Pons (tissue), 1 donor: ENCODE measurements around the gene BMAL1.
"Not testable (repeated sequence)": the region's sequence is repeated elsewhere in the genome, so short reads cannot be mapped to it uniquely, and the experiment has no call there.

Source experiments
- DNase-seq: peaks from one replicate; pipeline ENCODE4 v3.0.0-alpha.2; 2016; ENCODE audit warnings: low spot score

BMAL1 gene

DNA sequence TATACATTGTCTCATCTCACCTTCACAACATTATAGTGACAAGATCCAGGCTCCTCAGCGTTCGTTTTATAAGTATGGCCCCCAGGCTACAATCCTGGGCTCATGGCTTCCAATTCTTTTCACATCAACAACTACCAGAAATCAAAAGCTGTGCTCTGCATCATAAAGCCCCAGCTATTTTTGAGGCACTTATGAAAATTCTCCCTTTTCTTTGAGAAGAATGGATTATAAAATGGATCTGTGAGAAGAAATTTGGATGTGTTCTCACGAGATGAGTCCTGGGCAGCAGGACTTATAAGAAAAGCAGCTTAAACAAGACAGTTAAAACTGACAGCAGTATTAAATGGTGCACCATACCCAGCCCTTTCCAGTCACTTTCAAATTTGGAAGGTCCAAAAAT is 105.2 kb downstream of the BMAL1 start:
- no peak for DNase-seq

DNA sequence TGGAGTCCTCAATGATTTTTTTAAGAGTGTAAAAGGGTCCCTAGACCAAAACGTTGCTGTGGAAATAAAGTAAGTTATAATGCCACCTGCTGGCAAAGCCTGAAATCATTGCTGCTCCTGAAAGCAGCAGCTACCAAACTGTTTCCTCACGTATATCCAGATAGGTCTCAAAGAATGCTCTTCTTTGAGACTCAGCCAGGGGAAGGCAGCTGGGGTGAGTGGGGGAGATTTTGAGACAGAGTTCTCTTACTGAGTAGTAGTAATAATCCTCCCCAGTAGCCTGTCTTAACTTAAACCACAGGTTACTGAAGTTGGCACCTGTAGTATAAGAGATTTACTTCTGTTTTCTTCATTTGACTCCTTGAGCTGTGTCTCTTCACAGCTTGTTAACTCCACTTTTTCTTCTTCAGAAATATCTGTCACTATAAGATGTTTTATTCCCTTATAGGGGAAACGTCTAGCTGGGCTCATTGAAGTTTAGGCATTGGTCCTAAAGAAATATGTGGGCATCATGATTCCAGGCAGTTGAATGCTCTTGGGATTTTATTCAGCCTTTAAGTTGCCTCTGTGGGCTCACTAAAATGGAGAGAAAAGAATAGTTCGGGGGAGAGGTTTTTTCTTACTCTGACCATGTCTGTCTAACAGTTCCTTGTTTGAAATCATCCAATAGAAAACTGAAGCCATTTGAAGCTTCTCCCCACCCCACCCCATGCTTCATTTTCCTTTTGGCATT is 107.5 kb downstream of the BMAL1 start:
- peak; percentile 37 for DNase-seq

DNA sequence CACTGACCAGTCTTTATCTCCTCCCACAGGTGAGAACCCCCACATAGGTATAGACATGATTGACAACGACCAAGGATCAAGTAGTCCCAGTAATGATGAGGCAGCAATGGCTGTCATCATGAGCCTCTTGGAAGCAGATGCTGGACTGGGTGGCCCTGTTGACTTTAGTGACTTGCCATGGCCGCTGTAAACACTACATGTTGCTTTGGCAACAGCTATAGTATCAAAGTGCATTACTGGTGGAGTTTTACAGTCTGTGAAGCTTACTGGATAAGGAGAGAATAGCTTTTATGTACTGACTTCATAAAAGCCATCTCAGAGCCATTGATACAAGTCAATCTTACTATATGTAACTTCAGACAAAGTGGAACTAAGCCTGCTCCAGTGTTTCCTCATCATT is 109.0 kb downstream of the BMAL1 start:
- DNase-seq = no peak

DNA sequence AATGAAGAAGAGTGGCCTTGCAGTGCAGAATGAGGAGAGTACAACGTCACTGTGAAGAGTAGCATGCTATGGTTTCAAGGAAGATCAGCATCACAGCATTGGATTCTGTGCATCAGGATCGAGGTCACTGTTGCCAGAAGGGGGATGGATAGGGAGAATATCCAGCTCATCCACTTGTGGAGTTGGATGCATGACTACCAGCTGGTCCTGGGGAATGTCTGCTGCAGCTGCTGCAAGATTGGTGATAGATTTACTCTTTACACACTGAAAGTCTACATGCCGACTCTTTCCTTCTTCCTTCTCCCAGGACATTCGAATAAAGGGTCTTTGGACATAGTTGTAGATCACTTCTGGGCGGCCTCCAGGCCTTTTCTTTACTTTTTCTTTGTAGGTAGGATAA is 111.2 kb downstream of the BMAL1 start:
- DNase-seq = no peak

DNA sequence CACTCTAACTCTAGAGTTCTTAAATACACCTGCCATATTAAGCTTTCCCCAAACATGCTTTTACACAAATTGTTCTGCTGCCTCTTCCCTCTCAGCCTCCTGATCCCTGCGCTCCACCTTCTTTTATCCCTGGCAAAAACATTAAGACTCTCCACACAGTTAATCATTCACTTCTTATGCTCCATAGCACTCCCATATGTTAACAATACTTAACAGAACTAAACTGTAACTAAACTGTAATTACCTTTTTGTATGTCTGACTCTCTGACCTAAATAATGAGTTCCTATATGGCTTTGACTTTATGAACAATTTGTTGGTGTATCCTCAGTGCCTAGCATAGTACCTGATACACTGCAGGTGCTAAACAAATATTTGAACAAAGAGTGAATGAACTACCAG is 113.6 kb downstream of the BMAL1 start:
- no peak for DNase-seq

DNA sequence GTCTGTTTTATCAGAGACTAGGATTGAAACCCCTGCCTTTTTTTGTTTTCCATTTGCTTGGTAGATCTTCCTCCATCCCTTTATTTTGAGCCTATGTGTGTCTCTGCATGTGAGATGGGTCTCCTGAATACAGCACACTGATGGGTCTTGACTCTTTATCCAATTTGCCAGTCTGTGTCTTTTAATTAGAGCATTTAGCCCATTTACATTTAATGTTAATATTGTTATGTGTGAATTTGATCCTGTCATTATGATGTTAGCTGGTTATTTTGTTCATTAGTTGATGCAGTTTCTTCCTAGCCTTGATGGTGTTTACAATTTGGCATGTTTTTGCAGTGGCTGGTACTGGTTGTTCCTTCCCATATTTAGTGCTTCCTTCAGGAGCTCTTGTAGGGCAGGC is 120.7 kb downstream of the BMAL1 start:
- DNase-seq = not testable (repeated sequence)

DNA sequence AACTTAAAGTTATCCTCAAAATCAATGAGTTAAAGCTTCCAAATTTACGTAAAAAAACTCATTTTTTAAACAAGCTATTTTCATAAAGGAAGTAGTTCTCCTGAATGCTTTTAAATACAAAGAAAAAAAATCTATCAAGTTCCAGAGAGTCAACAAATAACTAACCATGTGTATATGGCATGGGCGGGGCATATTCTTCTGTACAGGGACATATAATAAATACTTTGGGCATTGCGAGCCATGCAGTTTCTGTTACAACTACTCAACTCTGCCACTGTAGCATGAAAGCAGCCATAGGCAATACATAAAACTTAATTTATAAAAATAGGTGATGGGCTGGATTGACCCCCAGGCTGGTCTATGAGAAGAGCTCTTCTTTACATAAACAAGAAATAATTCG is 127.6 kb downstream of the BMAL1 start:
- no peak for DNase-seq

DNA sequence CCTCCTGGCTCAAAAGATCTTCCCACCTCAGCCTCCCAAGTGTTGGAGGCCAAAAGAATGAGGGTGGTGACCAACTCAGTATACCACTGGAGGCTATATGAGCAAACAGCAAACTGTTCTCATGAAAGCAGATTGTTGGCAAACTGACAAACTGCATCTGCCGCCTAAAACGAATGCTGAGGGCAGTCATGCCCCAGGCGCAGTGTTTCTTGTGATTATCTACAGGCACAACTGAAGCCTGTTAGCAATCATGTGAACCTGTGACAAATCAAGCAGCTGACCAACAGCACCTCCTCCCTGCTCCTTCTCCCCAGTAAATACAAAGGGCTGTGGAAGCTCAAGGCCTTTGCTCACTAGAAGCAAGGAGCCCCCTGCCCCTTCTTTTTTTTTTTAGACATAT is 137.6 kb downstream of the BMAL1 start:
- no peak for DNase-seq

DNA sequence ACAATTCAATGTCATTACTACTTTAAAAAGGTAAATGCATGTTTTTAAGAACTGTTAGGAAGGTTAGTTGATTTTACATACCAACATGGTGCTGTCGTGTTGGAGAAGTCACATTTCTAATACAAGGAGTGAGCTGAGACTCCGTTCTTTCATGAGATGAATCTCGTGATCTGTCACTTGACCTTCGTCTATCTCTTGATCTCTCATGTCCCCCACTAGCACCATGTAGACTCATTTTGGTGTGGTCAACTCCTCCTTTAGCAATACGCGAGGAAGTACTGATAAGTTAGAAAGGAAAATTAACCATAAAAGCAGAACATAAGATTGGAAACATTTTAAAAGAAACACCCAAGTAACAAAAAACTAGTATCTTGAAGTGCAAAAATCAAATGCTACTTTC is 144.0 kb downstream of the BMAL1 start:
- no peak for DNase-seq

DNA sequence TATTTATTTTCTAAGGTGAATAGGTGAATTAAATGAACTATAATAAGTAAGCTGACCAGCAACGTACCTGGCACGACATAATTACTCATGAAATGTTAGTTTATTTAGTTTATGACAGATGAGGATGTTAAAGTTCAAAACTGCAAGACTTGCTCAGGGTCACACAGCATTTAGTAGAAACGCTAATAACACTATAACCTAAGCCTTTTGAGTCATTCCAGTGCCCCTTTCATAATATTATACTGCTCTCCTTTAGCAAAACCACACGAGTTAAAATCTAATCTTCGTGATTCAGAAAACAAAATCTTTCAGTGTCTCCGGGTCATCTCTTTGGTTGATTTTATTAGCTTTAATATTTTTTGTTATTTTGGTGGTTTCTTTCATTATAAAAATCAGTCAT is 145.8 kb downstream of the BMAL1 start:
- DNase-seq = no peak

DNA sequence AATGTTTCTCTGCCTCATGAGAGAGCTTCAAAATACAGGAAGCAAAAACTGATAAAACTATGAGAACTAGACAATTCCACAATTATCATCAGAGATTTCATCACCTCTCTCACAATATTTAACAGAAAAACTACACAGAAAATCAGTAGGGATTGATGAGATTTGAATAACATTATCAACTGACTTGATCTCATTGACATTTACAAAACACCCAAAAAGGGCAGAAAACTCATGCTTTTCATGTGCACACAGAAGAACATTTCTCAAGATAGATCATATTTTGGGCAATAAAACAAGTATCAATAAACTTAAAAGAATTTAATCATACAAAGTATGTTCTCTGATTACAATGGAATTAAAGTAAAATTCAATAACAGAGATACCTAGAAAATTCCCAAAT is 149.8 kb downstream of the BMAL1 start:
- DNase-seq = no peak

DNA sequence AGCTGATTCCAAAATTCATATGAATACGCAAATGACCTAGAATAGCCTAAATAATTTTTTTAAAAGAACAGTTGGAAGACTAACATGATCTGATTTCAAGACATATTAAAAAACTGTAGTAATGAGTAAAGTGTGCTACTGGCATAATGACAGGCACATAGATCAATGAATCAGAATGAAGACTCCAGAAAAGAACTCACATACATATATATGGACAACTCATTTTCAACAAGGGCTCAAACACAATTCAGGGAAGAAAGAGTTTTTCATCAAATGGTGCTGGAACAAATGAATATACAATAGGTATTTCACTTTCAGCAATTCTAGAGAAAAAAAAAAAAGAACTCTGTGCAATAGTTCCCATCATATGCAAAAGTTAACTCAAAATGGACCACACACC is 151.7 kb downstream of the BMAL1 start:
- no peak for DNase-seq

DNA sequence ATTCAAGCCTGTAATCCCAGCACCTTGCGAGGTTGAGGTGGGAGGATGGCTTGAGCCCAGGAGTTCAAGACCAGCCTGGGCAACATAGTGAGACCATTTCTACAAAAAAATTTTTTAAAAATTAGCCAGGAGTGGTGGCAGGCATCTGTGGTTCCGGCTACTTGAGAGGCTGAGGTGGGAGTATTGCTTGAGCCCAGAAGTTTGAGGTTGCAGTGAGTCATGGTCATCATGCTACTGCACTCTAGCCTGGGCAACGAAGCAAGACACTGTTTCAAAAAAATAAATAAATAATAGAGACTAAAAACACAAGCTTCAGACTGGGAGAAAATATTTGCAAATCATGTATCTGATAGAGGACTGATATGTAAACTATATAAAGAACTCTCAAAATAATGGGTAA is 152.2 kb downstream of the BMAL1 start:
- no peak for DNase-seq

DNA sequence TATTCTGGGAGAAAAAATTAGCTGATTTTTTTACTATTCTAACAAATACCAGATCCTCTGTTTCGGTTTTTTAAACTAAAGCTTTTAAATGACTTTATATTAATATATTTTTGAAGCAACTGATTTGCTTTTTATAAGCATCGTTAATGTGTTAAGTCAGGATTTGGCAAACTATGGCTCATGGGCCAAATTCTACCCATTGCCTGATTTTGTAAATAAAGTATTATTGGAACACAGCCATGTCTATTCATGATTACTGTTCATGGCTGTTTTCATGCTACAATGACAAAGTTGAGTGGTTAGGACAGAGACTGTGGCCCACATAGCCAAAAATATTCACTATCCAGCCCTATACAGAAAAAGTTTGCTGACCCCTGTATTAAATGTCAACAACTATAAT is 155.8 kb downstream of the BMAL1 start:
- DNase-seq = no peak

DNA sequence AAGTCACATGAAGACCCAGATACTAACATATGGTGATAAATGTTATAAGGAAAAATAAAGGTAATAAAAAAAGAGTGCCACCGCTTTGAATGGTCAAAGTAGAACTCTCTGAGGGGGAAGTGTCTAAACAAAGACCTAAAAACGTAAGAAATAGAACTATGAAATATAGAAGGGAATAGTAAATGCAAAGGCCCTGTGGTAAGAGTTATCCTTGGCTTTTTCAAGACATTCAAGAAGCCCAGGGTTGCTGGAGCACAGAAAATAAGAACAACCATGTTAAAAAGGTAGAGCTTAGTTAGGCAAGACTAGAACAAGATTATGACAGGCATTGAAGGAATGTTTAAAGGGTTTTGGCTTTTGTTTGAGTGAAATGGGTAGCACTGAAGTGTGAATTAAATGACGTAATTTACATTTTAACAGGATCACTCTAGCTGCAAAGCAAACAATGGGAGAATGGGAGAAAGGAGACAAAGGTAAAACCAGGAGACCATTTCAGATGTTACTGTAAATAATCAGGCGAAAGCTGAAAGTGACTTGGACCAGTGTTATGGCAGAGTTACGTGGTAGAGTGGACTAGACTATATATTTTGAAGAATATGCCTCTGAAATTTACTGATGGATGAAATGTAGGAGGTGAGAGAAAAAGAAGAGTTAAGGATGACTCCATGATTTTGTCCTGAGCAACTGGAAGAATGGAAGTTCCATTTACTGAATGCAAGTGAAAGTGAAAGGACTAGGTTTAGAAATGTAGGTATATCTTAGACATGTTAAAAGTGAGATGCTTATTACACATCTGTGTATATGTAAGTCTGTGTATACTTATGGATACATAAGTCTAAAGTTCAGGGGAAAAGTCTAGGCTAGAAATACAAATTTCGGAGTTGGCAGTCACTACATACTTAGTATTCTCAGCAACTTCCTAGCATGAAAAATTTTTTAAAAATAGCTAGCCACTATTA is 156.9 kb downstream of the BMAL1 start:
- no peak for DNase-seq

DNA sequence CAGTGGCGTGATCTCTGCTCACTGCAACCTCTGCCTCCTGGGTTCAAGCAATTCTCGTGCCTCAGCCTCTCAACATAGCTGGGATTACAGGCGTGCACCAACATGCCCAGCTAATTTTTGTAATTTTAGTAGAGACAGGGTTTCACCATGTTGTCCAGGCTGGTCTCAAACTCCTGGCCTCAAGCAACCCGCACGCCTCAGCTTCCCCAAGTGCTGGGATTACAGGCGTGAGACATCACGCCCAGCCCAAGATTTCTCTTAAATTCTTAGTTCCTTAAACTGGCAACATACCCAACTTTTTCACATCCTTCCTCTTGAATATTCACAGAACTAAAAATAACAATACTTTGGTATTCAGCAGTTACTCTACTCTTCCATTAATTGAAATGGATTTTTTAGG is 159.2 kb downstream of the BMAL1 start:
- DNase-seq = not testable (repeated sequence)
